ENCODE measurements around the gene SYCE3.

Gene SYCE3

GRCh38 chr22:50516891-50517290, 45.8 kb downstream of the SYCE3 start:
- no peak for DNase-seq

GRCh38 chr22:50516068-50516467, 46.7 kb downstream of the SYCE3 start:
- no peak for DNase-seq

- no peak for DNase-seq
Observed at GRCh38 chr22:50513175-50513574, 49.5 kb downstream of the SYCE3 start.

GRCh38 chr22:50508897-50509296, 53.8 kb downstream of the SYCE3 start:
- DNase-seq: no peak

GRCh38 chr22:50507991-50508884, 54.5 kb downstream of the SYCE3 start, which contains the start of gene NCAPH2:
Gene NCAPH2, plus strand, starts transcription at chr22:50508224. Its CDS starts 114 bp downstream, at chr22:50508338.
- DNase-seq: peak; percentile 36

GRCh38 chr22:50507421-50507990, 55.2 kb downstream of the SYCE3 start, which contains the start of gene LMF2:
Gene LMF2, minus strand, starts transcription at chr22:50507702. Its CDS starts 27 bp downstream, at chr22:50507675.
- no peak for DNase-seq

GRCh38 chr22:50506611-50507420, 55.9 kb downstream of the SYCE3 start:
- DNase-seq: peak; percentile 45

GRCh38 chr22:50505776-50506610, 56.7 kb downstream of the SYCE3 start:
- DNase-seq: peak; percentile 3

GRCh38 chr22:50505276-50505775, 57.4 kb downstream of the SYCE3 start:
- DNase-seq: no peak

GRCh38 chr22:50504369-50505211, 58.1 kb downstream of the SYCE3 start:
- DNase-seq: no peak

GRCh38 chr22:50503475-50504145, 59.1 kb downstream of the SYCE3 start:
- no peak for DNase-seq

- DNase-seq: no peak
Observed at GRCh38 chr22:50502628-50503474, 59.9 kb downstream of the SYCE3 start.

GRCh38 chr22:50502096-50502495, 60.6 kb downstream of the SYCE3 start:
- no peak for DNase-seq

Measured in NCI-H2081 treated with DMSO at 0.1 percent for 48 hours (cell line).